K562 (cell line): ENCODE results near the gene CCDC28B. TPM values are rescaled to one million over a fixed set of nuclear protein-coding genes. Genes with fewer than 3 reads are reported as not detected.

Experiments used
- ATAC-seq: fragments of 200-7000 bp; cut with Tn5 transposase; 3 replicates; pipeline ENCODE4 v1.9.1; 2020; ENCODE audit warnings: moderate library complexity
- BruUV-seq: library from RNA; stranded (reverse); fragments of 400-500 nt; replicated peaks from 2 replicates; lab custom pipeline; 2021; lab: Mats Ljungman, UMichigan
- CTCF ChIA-PET: fragments of 300-600 bp; formaldehyde crosslinking; extraction: SDS; loops from one replicate; lab custom pipeline; 2021; ENCODE audit warnings: low intra/inter-chr PET ratio; lab: Yijun Ruan, JAX
- POLR2A ChIA-PET: fragments of 300-600, 350-650 bp; sonication (Branson Sonifier 250); formaldehyde crosslinking; extraction: SDS; loops from one replicate; lab custom pipeline; 2021; ENCODE audit warnings: antibody characterized with exemption, inconsistent platforms; lab: Yijun Ruan, JAX
- DNase-seq, 4 experiments: peaks; one replicate each; pipeline versions ENCODE4 v3.0.0 to v3.0.0-alpha.2; 2011 to 2018; ENCODE audit warnings: low spot score in 3 of 4, mixed read lengths in 3 of 4; ENCODE audit errors: extremely low read depth in 1 of 4
- FAIRE-seq: peaks from 2 replicates; lab custom pipeline; 2011; peaks lifted over from hg19 to GRCh38; lab: Jason Lieb, UNC
- H2AFZ ChIP-seq: 2 replicates; pipeline ENCODE4 v1.6.0; 2011; ENCODE audit warnings: low read depth, low read length, control low read depth, inconsistent platforms
- H3K27ac ChIP-seq: fragments of 200-600 bp; 3 replicates; pipeline ENCODE4 v1.8.0; 2011; ENCODE audit warnings: low read depth, mild to moderate bottlenecking, control low read depth, inconsistent platforms, low read length, moderate library complexity, mixed read lengths; ENCODE audit errors: extremely low read depth
- H3K27me3 ChIP-seq, 2 experiments: fragments of 300-600 bp in 1 of 2; 2 replicates in 1 of 2; 3 replicates in 1 of 2; pipeline versions ENCODE4 v1.6.0 to v1.8.0; 2011; ENCODE audit warnings: inconsistent platforms in 2 of 2, low read length in 2 of 2, mild to moderate bottlenecking in 1 of 2, mixed read lengths in 1 of 2, moderate library complexity in 1 of 2; ENCODE audit not compliant: control insufficient read depth in 2 of 2, insufficient read depth in 2 of 2
- H3K36me3 ChIP-seq: fragments of 300-600 bp; 3 replicates; pipeline ENCODE4 v1.8.0; 2011; ENCODE audit warnings: mild to moderate bottlenecking, low read length, inconsistent platforms; ENCODE audit not compliant: control insufficient read depth, insufficient read depth
- H3K4me1 ChIP-seq, 2 experiments: fragments of 200-600 bp in 1 of 2; replicated peaks in 1 of 2; 2 replicates in 1 of 2; 3 replicates in 1 of 2; pipeline versions ENCODE4 v1.5.1 to v1.8.0; 2011; ENCODE audit warnings: inconsistent platforms in 2 of 2, low read length in 2 of 2, mild to moderate bottlenecking in 1 of 2, mixed read lengths in 1 of 2, moderate library complexity in 1 of 2; ENCODE audit not compliant: control insufficient read depth in 2 of 2, insufficient read depth in 2 of 2
- H3K4me2 ChIP-seq: 2 replicates; pipeline ENCODE4 v1.6.1; 2011; ENCODE audit warnings: low read length, control low read depth, inconsistent platforms, mixed read lengths; ENCODE audit not compliant: insufficient read depth
- H3K4me3 ChIP-seq: fragments of 200-600 bp; sonication (generic), shearing (Covaris generic); 2 replicates; pipeline ENCODE4 v1.5.1; 2016; ENCODE audit warnings: control low read depth, inconsistent platforms
- H3K79me2 ChIP-seq: fragments of 200-600 bp; 3 replicates; pipeline ENCODE4 v1.8.0; 2011; ENCODE audit warnings: low read length, inconsistent platforms; ENCODE audit not compliant: control insufficient read depth, insufficient read depth
- H3K9ac ChIP-seq, 2 experiments: 2 replicates each; pipeline versions ENCODE4 v1.6.0 to v1.6.1; 2011; ENCODE audit warnings: low read depth in 2 of 2, low read length in 2 of 2, control low read depth in 1 of 2, inconsistent platforms in 1 of 2, mild to moderate bottlenecking in 1 of 2, mixed read lengths in 1 of 2; ENCODE audit not compliant: insufficient read depth in 1 of 2
- H3K9me1 ChIP-seq: one replicate; pipeline ENCODE4 v1.6.0; 2011; ENCODE audit warnings: inconsistent platforms, mild to moderate bottlenecking, low read length, moderate library complexity; ENCODE audit not compliant: control insufficient read depth, insufficient read depth
- H3K9me3 ChIP-seq: replicated peaks from 2 replicates; pipeline ENCODE4 v1.5.1; 2011; ENCODE audit warnings: low read depth, low read length, inconsistent platforms; ENCODE audit not compliant: control insufficient read depth, insufficient read depth
- H4K20me1 ChIP-seq: replicated peaks from 2 replicates; pipeline ENCODE4 v1.6.1; 2011; ENCODE audit warnings: low read length, inconsistent platforms, mixed read lengths; ENCODE audit not compliant: control insufficient read depth, insufficient read depth
- BRD9 ChIP-seq: fragments of 450-650 bp; IDR thresholded peaks from 2 replicates; pipeline ENCODE4 v1.6.1; 2018; ENCODE audit warnings: low read depth; ENCODE audit not compliant: partially characterized antibody
- C11orf30 ChIP-seq: fragments of 450-650 bp; IDR thresholded peaks from 2 replicates; pipeline ENCODE4 v1.6.1; 2016; ENCODE audit warnings: low read depth, mild to moderate bottlenecking
- CTBP1 ChIP-seq: fragments of 450-650 bp; IDR thresholded peaks from 2 replicates; pipeline ENCODE4 v1.6.1; 2016; ENCODE audit warnings: borderline replicate concordance
- ELF1 ChIP-seq: fragments of 200-800 bp; sonication (Bioruptor generic); IDR thresholded peaks from 2 replicates; pipeline ENCODE4 v1.6.1; 2016; ENCODE audit warnings: missing genetic modification characterization, missing compliant biosample characterization
- ETV5 ChIP-seq: sonication (generic); formaldehyde crosslinking; IDR thresholded peaks from 2 replicates; pipeline ENCODE4 v1.4.0; 2020; ENCODE audit warnings: low read depth, mild to moderate bottlenecking, missing genetic modification reagents
- GMEB1 ChIP-seq: fragments of 250-450 bp; sonication (Bioruptor Pico); IDR thresholded peaks from 2 replicates; pipeline ENCODE4 v1.4.0; 2020; ENCODE audit warnings: mild to moderate bottlenecking
- IFI16 ChIP-seq: fragments of 250-450 bp; sonication (Bioruptor Pico); IDR thresholded peaks from 2 replicates; pipeline ENCODE4 v2.1.2; 2022; ENCODE audit warnings: mild to moderate bottlenecking, inconsistent platforms
- KDM5B ChIP-seq: fragments of 200-600 bp; sonication (generic); IDR thresholded peaks from 2 replicates; pipeline ENCODE4 v1.6.1; 2012; ENCODE audit warnings: low read depth, mild to moderate bottlenecking, moderate library complexity, low read length, control low read depth, inconsistent platforms; ENCODE audit not compliant: insufficient replicate concordance
- KLF16 ChIP-seq: IDR thresholded peaks from 2 replicates; pipeline ENCODE4 v1.6.1; 2016; ENCODE audit warnings: antibody characterized with exemption
- MAFK ChIP-seq: IDR thresholded peaks from 2 replicates; pipeline ENCODE4 v1.6.1; 2011; ENCODE audit warnings: low read length, improper control_type of control experiment
- RAD21 ChIP-seq, 2 experiments: fragments of 250-450 bp in 1 of 2; fragments of 450-650 bp in 1 of 2; sonication (Bioruptor Pico) in 1 of 2; formaldehyde crosslinking in 1 of 2; IDR thresholded peaks in 1 of 2; conservative IDR thresholded peaks in 1 of 2; 2 replicates each; pipeline versions ENCODE4 v1.4.0 to v1.8.0; 2020 to 2022; ENCODE audit warnings: mild to moderate bottlenecking in 2 of 2, moderate library complexity in 1 of 2
- TCF3 ChIP-seq: sonication (generic); formaldehyde crosslinking; IDR thresholded peaks from 2 replicates; pipeline ENCODE4 v1.4.0; 2020; ENCODE audit warnings: mild to moderate bottlenecking, missing genetic modification reagents
- THRA ChIP-seq: fragments of 450-650 bp; IDR thresholded peaks from 2 replicates; pipeline ENCODE4 v1.6.1; 2017; ENCODE audit warnings: mild to moderate bottlenecking, moderate library complexity
- ZNF398 ChIP-seq: fragments of 250-450 bp; sonication (Bioruptor Pico); IDR thresholded peaks from 2 replicates; pipeline ENCODE4 v1.8.0; 2021; ENCODE audit warnings: moderate library complexity, mild to moderate bottlenecking, inconsistent platforms
- ZNF408 ChIP-seq: fragments of 250-450 bp; sonication (Bioruptor Pico); IDR thresholded peaks from 2 replicates; pipeline ENCODE4 v1.4.0; 2020; ENCODE audit warnings: low read depth, mild to moderate bottlenecking, moderate library complexity
- WGBS: fragments of 100-300 bp; shearing (Covaris generic); methylation state at CpG from one replicate; pipeline ENCODE4 v1.1.6; 2016; ENCODE audit warnings: low coverage, mixed read lengths; ENCODE audit not compliant: insufficient coverage; ENCODE audit errors: missing lambda C conversion rate; 5-methylcytosine and 5-hydroxymethylcytosine counted together
- in situ Hi-C: fragments of 300-500 bp; cut with MboI; formaldehyde crosslinking; loops from 4 replicates; pipeline ENCODE4 v1.15.0; 2018; ENCODE audit warnings: inconsistent platforms, mixed read lengths
- intact Hi-C: fragments of 100-400 bp; cut with micrococcal nuclease; formaldehyde crosslinking; loops from 2 replicates; pipeline ENCODE4 v1.14.2; 2022
- polyA plus RNA-seq, 8 experiments: library from polyadenylated mRNA; depleted of rRNA in 4 of 8; stranded (reverse) in 5 of 8; unstranded in 3 of 8; fragments of >200 nt; fragmentation: Nextera tagmentation in 2 of 8; fragmentation: Illumina TruSeq in 1 of 8; extraction: Ambion mirVana in 2 of 8; extraction: Trizol in 1 of 8; gene quantifications; 2 replicates each; pipeline versions ENCODE4 v1.2.1 to v1.2.3, GENCODE V29; 2011 to 2014; ENCODE audit warnings: inconsistent platforms in 1 of 8, missing spikeins in 1 of 8
- total RNA-seq, 7 experiments: library from RNA; depleted of rRNA in 6 of 7; stranded (reverse); fragments of >200 nt in 6 of 7; fragmentation: Illumina TruSeq in 2 of 7; extraction: Trizol in 2 of 7; gene quantifications; 2 replicates each; pipeline versions ENCODE4 v1.2.1 to v1.2.3, GENCODE V29; 2011 to 2021; ENCODE audit warnings: low replicate concordance in 1 of 7

CCDC28B gene
- total and polyA plus RNA-seq, 9 of the 15 experiments (the other 6 are each of a cell fraction or from before 2014, with no cell fraction given), result 5.7 to 54.5 (median 31.7) TPM

GRCh38 chr1:32234792-32235191 lies 34.4 kb downstream of the CCDC28B start:
- Histone ChIP-seq H3K36me3 (peaks cover 29% of the 10 kb centered on the region), H3K4me2 (no peak overlapping the region), H3K4me3 (no peak overlapping the region), H4K20me1 (no peaks in the 10 kb centered on the region), H3K79me2 (no peaks in the 10 kb centered on the region), H3K4me1 (peaks cover 17 to 19% of the 10 kb centered on the region in 2 experiments; a peak in 4 of 5 replicates), H3K9me1 (peaks cover 4% of the 10 kb centered on the region), H3K9ac (peak overlapping the region in 1 of 2 experiments; percentile 67; a peak in 2 of 4 replicates), H3K9me3 (no peaks in the 10 kb centered on the region), H2AFZ (no peak overlapping the region; the same call in 1 of the 2 replicates), H3K27me3 (no peaks in the 10 kb centered on the region), H3K27ac (no peak overlapping the region; the same call in 2 of the 3 replicates)
- ATAC-seq, result no peak; the same call in 2 of the 3 replicates
- in situ Hi-C loops (no loop called here), intact Hi-C loops (no loop called here)
- POLR2A ChIA-PET, result interaction anchor here (0.6 to 3.9 kb wide), 11 partner anchors 9 to 165 kb away, joined by 3 to 40 read pairs (median 3); partner anchors contain the start of gene IQCC
- TF ChIP-seq MAFK (peak; percentile 9; the same call in 1 of the 2 replicates), THRA (no peak), GMEB1 (CRISPR knock-in tag) (no peak), KDM5B (no peak), KLF16 (no peak), TCF3 (CRISPR knock-in tag) (no peak), IFI16 (no peak), BRD9 (no peak), RAD21 (CRISPR knock-in tag; conservative IDR thresholded peaks at IDR 0.05 in 1 of 2, IDR thresholded peaks at IDR 0.05 in 1 of 2) (0 out of 4 replicates have a peak, but pooled peaks of 1 of the 2 experiments have one; percentile 7), ZNF398 (no peak), CTBP1 (no peak), C11orf30 (no peak), ZNF408 (CRISPR knock-in tag) (no peak), ELF1 (no peak), ETV5 (CRISPR knock-in tag) (no peak)
- no TSS peak for BruUV-seq
- no peak for DNase-seq
- CTCF ChIA-PET, result interaction anchor here (0.7 kb wide), 1 partner anchor 468 kb away, joined by 7 read pairs; no protein-coding TSS in a partner anchor
- FAIRE-seq, result no peak
- 86% methylated on average over 7 of the region's 7 CpGs for WGBS
